ENCODE data around the gene PLEKHB2.

- TF ChIP-seq CTCF (IDR thresholded peaks at IDR 0.05; ENCODE audit: low read length): no peak
- TF ChIP-seq EZH2 (optimal IDR thresholded peaks at IDR 0.05; ENCODE audit: low read depth, low read length): no peak
These were observed 46.8 kb upstream of the PLEKHB2 start for GRCh38 chr2:131058214-131058843.

Data from MM.1S (cell line).